NCI-H226 (cell line): ENCODE measurements around the gene MFAP3.
A peak's percentile ranks its signal among the peaks of the same experiment; 100 is the strongest.
"Not testable (repeated sequence)": the region's sequence is repeated elsewhere in the genome, so short reads cannot be mapped to it uniquely, and the experiment has no call there.

Experiments used
- DNase-seq: peaks from one replicate; pipeline ENCODE4 v3.0.0-alpha.2; 2015

The MFAP3 gene

DNA sequence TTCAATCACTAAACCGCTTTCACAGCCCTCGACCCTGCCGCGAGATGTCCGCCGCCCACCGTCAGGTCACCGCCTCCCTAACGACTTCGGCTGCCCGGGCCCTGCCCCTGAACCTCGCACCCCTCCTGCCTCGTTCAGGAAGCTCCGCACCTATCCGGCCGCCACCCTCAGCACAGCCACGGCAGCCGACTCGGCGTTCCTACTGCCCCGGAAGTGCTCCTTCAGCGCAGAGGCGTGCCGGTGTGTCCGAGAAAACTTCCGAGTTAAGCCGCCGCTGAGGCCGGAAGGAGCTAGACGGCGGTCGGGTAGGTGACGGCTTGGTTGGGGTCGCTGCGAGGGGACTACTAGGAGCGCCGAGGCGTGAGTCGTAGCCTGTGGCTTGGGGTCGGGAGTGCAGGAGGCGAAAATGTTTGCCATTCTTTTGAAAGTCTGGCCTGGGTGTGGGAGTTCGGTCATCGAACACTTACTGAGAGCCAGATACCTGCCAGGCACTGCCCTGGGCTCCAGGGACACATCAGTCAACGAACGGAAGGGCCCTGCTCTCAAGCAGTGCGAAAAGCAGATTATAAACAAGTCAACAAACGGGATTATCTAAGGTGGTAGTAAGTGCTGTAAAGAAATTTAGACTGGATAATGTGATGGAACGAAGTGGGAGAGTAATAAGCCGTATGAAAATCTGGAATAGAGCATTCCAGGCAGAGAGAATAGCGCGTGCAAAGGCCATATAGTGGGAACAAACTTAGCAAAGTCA, at the start of gene MFAP3, which contains the start of gene FAM114A2:
Gene MFAP3, plus strand, starts transcription at position 261 of the 751 bp plus-strand sequence. CDS start 10,756 bp downstream, outside the sequence.
Gene FAM114A2, minus strand, starts transcription at position 204 of the 751 bp plus-strand sequence. CDS start 3,957 bp downstream, outside the sequence.
- DNase-seq: peak; percentile 91

DNA sequence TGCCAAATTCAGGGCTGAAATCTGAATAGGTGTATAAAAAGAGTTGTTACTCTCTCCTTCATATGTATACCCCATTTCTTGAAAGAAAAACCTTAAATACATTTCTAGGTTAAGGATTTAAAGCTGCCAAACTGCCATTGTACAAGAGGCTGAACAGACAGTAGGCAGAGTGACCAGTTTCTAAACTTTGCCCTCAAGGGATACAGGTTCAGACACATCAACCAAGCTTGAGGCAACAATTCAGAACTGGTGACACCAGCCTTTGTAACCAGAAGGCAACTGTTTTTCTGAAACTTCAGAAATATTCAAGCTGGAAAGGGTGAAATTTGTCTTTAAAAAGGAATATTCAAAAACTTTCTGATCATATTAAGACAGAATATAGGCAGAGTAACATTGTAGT, 47.6 kb upstream of the MFAP3 start:
- no peak for DNase-seq

DNA sequence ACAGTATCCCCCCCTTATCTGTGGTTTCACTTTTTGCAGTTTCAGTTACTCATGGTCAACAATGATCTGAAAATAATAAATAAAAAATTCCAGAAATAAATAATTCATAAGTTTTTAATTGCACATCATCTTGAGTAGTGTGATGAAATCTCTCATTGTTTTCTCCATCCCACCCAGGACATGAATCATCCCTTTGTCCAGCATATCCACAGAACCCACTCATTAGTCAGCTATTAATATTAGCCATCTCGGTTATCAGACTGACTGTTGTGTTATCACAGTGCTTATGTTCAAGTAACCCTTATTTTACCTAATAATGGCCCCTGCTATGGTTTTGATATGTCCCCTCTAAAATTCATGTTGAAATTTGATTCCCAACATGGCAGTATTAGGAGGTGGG, 40.8 kb upstream of the MFAP3 start:
- no peak for DNase-seq

DNA sequence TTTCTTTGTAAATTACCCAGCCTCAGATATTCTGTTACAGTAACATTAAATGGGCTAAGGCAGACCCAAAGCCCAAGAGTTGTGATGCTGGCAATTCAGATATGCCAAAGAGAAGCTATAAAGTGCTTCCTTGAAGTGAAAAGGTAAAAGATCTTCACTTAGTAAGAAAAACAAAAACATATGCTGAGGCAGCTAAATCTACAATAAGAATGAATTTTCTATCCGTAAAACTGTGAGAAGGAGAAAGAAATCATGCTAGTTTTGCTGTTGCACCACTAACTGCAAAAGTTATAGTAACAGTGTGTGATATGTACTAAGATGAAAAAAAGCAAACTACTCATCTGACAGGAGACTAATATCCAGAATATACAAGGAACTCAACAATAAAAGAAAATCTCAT, 40.0 kb upstream of the MFAP3 start:
- no peak for DNase-seq

GRCh38 chr5:153999995-154000394, 38.8 kb upstream of the MFAP3 start:
- no peak for DNase-seq

DNA sequence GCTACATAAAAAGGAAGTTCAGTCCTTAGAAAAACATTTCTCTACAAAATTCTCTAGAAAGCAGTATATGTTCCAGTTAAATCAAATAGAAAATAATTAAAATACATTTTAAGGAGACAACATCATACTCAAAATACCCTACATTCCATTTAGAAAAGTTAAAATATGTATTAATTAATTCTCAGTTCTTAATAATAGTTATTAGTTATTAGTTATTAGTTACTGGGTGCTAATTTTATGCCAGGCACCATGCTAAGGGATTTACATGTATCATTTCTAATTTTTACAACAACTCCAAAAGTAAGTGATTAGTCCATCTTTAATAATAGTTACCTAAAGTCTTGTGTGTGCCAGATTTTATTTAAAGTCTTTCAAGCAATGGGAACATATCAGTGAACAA, 38.1 kb upstream of the MFAP3 start:
- no peak for DNase-seq

GRCh38 chr5:154002093-154002492, 36.7 kb upstream of the MFAP3 start:
- DNase-seq: no peak

DNA sequence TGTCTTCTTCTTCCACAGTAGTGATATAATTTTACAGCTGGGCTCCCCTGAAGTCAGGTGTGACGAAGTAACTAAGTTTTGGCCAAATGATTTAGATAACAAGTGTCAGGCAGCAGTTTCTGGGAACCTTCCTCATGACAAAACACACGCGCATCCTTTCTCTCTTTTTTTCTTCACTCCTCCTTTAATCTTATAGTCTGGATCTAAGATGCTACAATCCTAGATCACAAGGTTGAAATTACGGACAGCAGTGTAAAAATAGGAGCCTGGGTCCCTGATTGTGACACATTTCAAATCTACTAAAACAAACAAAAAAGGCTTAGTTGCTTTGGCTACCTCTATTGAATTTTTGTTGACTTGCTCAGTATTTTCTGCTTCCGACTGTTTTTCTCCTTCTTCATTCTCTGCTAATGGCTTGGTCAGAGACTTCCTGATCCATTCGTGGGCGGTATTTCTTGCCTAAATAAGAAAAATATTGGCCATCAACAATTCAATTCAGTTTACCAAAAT, 36.2 kb upstream of the MFAP3 start:
- DNase-seq: no peak

- no peak for DNase-seq
Observed at GRCh38 chr5:154005648-154006047, 33.1 kb upstream of the MFAP3 start.

DNA sequence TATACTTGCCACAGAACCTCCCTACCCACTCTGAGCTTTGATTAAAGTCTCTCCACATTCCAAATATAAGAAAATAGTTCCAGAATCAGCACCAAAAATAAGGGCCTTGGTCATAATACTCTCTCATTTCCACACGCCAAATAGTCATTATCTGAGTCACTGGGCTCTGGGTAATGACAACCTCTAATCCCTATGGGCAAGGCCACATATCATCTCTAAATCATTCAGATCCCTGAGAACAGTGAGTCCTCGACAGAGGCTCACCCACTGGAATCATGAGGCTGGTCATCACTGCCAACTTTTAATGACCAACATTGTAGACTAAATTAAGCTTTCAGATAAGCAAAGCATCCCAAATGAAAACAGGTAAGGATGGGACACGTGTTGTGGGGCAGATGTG, 28.1 kb upstream of the MFAP3 start:
- DNase-seq: no peak

DNA sequence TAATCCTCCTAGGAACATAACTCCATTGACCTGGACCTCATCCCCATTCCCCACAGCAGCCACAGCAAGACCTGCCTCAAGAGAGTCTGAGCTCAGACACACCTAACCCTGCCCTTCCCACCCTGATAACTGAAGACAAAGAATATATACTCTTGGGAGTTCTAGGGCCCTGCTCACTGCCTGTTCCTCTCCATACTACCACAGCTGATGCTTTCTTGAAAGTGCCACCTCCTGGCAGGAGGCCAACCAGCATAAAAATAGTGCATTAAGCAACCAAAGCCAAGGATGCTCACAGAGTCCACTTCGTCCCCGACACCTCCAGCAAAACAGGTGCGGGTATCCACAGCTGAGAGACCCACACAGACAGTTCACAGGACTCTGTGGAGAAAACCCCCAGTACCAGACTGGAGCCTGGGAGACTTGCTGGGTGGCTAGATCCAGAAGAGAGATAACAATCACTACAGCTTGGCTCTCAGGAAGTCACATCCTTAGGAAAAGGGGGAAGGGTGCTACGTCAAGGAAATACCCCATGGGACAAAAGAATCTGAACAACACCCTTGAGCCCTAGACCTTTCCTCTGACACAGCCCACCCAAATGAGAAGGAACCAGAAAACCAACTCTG, 23.6 kb upstream of the MFAP3 start:
- no peak for DNase-seq

DNA sequence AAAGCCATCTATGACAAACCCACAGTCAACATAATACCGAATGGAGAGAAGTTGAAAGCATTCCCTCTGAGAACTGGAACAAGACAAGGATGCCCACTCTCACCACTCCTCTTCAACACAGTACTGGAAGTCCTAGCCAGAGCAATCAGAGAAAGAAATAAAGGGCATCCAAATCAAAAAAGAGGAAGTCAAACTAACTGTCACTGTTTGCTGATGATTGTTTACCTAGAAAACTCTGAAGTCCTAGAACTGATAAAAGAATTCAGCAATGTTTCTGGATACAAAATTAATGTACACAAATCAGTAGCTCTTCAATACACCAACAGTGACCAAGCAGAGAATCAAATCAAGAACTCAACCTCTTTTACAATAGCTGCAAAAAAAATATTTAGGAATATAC, 19.8 kb upstream of the MFAP3 start:
- DNase-seq: not testable (repeated sequence)

GRCh38 chr5:154025951-154026350, 12.8 kb upstream of the MFAP3 start:
- no peak for DNase-seq

DNA sequence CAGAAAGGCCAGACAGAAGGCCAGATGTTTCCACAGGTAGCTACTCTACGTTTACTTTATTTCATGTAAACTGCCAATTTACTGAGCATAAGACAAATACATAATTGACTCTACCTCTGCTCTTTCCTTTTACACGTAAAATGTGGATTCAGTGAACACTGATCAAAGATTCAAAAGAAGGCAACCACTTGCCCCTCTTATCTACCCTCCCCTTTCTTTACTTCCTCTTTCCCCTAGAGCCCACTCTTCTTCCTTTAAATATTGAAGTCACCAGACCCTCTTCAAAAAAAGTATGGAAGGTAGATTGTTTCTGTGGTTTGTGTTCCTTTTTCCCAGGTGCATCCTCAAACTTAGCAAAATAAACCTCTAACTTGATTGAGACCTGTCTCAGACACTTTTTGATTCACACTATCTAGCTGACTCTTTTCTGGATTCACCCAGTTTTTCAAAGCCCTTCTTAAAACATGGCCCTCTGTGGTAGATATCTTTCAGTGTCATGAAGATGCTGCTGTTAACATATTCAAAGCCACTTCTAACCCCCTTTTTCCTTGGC, 6.8 kb upstream of the MFAP3 start:
- DNase-seq: no peak

GRCh38 chr5:154034944-154035343, 3.8 kb upstream of the MFAP3 start:
- DNase-seq: no peak

- DNase-seq: no peak
Observed at GRCh38 chr5:154038261-154038706, 483 bp upstream of the MFAP3 start.

- DNase-seq: no peak
Observed at GRCh38 chr5:154039458-154039829, 677 bp downstream of the MFAP3 start.

- DNase-seq: no peak
Observed at GRCh38 chr5:154042766-154043165, 4.0 kb downstream of the MFAP3 start.

- no peak for DNase-seq
Observed at GRCh38 chr5:154044099-154044498, 5.3 kb downstream of the MFAP3 start.

DNA sequence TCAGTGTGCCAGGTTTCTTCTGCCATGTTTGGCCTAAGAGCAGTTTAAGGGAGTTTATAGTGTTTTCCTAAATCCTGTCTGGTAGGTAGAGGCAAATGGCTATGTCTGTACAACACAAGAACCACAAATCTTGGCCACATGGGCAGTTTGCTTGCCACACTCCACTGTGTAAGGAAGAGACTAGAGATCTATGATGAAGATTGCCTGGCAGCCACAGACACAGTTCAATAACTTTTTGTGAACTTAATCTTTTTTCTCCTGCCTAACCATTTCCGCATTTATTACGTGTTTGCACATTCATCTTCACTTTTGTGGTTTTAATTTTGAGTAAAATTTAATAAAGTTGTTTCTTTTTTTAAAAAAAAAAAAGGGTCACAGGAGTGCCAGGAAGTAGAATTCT, 5.8 kb downstream of the MFAP3 start:
- DNase-seq: no peak

- no peak for DNase-seq
Observed at GRCh38 chr5:154046486-154046885, 7.7 kb downstream of the MFAP3 start.

DNA sequence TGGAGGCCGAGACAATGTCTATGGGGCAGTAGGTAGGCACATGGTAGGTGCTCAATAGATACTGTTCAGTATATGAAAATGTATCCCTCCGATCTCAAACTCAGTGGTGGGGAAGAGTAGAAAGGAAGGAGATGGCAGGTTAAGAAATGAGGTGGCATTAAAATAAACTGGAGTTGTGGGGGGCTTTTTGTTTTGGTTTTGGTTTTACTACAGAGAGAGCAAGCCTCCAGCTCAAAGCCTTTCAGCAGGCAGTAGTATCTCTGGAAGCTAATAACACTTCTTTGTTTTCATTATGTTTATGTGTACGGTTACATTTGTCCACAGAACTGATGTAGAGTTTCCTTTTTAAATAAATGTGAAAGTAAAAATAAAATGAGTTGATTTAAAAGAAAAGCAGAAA, 8.6 kb downstream of the MFAP3 start:
- no peak for DNase-seq

DNA sequence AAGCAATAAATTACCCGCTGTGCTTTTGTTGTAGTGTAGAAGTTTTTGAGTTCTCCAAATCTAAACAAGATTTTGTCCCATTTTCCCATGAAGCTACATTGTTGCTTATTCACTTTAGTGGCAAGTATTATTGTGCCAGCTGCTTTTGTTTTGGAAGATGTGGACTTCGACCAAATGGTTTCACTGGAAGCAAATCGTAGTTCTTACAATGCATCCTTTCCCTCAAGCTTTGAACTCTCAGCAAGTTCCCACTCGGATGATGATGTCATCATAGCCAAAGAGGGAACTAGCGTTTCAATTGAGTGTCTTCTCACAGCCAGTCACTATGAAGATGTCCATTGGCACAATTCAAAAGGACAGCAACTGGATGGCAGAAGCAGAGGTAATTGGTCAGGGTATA, 10.9 kb downstream of the MFAP3 start:
- no peak for DNase-seq

DNA sequence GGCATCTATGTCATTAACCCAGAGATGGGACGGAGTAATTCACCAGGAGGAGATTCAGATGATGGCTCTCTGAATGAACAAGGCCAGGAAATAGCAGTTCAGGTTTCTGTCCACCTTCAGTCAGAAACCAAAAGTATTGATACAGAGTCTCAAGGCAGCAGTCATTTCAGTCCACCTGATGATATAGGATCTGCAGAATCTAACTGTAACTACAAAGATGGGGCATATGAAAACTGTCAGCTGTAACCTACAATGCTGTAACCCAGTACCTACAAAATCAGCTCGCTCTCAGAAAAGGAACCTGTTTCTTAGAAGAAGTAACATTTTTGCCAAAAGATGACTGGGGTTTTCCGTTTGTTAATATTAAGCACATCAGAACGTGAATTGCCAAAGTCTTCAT, 14.7 kb downstream of the MFAP3 start:
- DNase-seq: no peak
